T47D (cell line): Measurements from ENCODE around the gene SLC38A10.
"Not testable (repeated sequence)": the region's sequence is repeated elsewhere in the genome, so short reads cannot be mapped to it uniquely, and the experiment has no call there.

Experiments used
- DNase-seq, 2 experiments: peaks; one replicate each; pipeline versions ENCODE4 v3.0.0 to v3.0.0-alpha.2; 2011 to 2012; ENCODE audit warnings: low read depth in 1 of 2, low spot score in 1 of 2
- JUND ChIP-seq: IDR thresholded peaks from 2 replicates; pipeline ENCODE4 v1.6.1; 2012; ENCODE audit warnings: low read depth
- in situ Hi-C: cut with HindIII; loops from 2 replicates; pipeline ENCODE4 v1.10.0; 2016; ENCODE audit warnings: low sequenced_read_pairs, low pct_unique_long_range_greater_than_20kb

The SLC38A10 gene

DNA sequence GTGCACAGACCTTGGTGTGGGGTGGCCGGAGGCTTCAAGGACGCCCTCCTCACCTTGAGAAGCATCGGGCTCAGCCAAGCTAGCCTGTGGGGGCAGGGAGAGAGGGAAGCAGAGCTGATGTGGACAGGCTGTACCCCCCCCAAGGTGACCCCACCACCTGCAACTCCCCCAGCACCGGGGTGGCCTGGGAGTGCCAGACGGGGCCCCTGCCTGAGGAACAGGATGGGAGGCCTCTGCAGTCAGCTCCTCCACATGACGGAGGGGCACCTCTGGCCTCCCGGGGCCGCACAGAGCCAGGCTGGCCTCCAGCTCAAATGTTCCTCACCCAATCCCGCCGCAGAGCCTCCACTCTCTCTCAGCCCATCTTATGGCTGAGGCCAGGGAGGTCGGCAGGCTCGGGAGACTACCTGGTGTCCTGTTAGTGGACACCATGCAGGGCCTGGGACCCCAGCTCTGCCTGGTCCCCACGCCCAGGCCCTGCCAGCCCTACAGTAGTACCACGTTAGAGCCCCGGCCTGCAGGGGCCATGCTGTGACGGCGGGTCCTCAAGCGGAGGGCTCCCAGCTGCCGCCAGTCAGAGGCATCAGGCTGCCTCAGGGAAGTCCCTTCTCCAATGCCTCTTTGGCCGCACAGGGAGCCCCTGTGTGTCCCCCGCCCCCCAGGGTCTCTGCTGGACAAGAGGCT, 19.4 kb upstream of the SLC38A10 start:
- no peak for TF ChIP-seq JUND
- in situ Hi-C loops, result no loop called here
- DNase-seq, result no peak

- no peak for DNase-seq
- no peak for TF ChIP-seq JUND
These were observed 18.8 kb upstream of the SLC38A10 start for GRCh38 chr17:81313776-81314397.

DNA sequence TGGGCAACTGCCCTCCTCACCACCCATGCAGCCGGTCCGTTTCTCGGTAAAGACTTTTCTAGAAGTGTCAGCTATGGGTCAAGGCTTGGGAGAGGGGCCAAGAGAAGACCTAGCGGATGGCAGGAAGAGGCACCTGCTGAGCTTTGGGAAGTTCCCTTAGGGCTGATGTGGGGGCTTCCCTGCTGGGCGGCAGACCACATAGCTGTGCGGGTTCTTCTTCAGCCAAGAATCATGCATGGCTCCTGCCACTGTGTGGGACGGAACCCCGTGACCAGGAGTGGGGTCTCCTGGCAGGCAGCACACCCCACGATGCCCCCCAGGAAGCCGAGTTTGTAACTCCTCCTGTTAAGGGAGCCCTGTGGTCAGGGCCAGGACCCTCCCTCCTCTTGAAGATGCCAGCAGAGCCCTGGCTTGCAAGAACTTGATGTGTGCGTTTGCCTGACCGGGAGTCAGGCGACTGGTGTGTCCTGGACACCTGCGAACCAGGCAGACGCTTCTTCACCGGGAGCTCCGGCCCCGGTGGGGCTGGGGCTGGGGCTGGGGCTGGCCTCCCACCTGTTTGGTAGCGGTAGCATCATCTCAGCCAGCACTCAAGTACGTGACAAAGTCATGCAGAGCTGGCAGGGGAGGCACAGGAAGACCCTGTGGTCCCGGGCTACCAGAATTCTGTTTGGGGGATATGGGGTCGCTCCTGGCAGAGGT, 17.7 kb upstream of the SLC38A10 start:
- DNase-seq, result no peak
- in situ Hi-C loops, result no loop called here
- no peak for TF ChIP-seq JUND

More at GRCh38 chr17:81313776-81314397, 18.8 kb upstream of the SLC38A10 start:
- in situ Hi-C loops, result no loop called here

DNA sequence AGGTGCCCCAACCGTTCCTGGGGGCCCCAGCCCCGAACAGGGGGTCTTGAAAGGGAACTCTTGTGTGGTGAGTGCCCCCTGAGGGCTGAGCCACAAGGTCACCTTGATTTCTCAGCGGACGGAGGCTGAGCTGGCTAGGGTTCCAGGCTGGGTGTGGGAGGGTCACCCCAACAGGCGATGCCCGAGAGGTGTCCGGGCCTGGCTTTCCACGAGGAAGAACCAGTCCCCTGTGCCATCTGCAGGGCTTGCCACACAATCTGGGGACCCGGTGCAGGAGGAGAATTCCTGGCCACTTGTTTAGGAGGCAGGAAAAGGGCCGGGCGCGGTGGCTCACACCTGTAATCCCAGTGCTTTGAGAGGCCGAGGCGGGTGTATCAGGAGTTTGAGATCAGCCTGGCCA, 16.8 kb upstream of the SLC38A10 start:
- TF ChIP-seq JUND, result no peak
- no peak for DNase-seq
- in situ Hi-C loops, result no loop called here

DNA sequence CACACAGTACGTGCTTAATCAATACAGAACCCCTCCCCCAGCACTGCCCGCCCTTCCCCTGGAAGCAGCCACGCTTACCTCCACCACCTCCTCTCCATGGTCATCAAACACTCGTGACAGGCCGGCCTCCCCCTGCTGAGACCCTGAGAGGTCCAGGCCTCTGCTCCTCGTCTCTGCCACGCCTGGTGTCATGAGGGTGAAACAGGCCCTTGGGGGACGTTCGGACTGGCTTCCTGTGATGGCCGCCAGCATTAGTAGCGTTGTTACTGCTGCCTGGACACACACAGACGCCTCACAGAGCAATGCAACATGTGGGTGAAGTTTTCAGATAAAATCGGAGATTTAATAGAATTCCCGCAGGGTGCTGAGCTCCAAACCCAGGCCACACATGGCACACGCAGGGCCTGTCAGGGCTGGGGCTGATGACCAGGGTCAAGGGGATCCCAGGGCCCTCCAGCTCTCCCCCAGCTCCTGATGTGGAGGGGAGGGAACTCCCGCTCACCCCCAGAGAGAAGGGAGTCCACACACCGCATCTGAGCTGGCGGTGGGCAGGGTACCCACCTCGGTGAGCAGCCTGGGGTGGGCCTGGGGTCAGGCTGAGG, 15.9 kb upstream of the SLC38A10 start:
- no peak for TF ChIP-seq JUND
- in situ Hi-C loops, result no loop called here
- no peak for DNase-seq

GRCh38 chr17:81309859-81310839, 15.0 kb upstream of the SLC38A10 start:
- no peak for TF ChIP-seq JUND
- in situ Hi-C loops, result no loop called here
- DNase-seq, result peak; percentile 57 to 70

DNA sequence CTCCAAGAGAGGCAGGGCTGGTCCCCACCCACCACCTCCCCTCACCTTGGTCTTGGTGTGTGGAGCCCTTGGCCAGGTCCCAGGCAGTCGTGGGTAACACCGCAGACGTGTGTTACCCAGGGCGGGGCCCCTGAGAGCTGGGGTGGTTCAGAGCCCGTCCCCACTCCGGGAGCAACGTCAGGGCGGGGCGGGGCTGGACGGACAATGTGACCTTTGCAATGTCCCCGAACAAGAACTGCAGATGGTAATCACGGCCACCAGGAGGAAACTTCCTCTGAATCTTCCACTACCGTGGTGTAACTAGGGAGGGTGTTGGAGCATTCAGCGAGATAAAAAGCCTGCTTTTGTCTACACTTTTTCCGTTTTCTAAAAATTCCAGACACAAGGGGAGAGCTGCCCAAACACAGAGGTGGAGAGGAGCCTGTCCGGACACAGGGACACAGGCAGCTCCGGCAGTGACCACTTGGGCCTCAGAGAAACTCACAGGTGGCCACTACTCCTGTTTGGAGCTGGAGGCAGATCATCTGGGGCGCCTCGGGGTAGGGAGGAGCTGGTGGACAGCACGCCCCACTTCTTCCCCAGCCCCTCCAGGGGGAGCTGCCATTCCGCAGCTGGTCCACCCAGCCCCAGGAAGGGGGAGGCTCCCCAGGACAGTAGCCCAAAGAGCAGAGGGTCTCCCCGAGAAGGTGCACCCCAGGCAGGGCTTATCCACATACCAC, 14.2 kb upstream of the SLC38A10 start:
- no peak for TF ChIP-seq JUND
- in situ Hi-C loops, result no loop called here
- peak; percentile 97 for DNase-seq

GRCh38 chr17:81308784-81309139, 13.7 kb upstream of the SLC38A10 start:
- in situ Hi-C loops, DNase-seq: not testable (repeated sequence)

GRCh38 chr17:81307636-81308560, 12.8 kb upstream of the SLC38A10 start:
- in situ Hi-C loops, result no loop called here
- no peak for DNase-seq
- no peak for TF ChIP-seq JUND

- in situ Hi-C loops, result no loop called here
- no peak for DNase-seq
- no peak for TF ChIP-seq JUND
These were observed 11.9 kb upstream of the SLC38A10 start for GRCh38 chr17:81306898-81307510.
